Dermis microvascular lymphatic vessel endothelial cell (primary cell): ENCODE results near the gene IRX4. TPM values are rescaled to one million over a fixed set of nuclear protein-coding genes. Genes with fewer than 3 reads are reported as not detected.
"Not testable (repeated sequence)": the region's sequence is repeated elsewhere in the genome, so short reads cannot be mapped to it uniquely, and the experiment has no call there.

ENCODE experiments used
- DNase-seq, 2 donors: peaks; one replicate each; pipeline versions ENCODE4 v3.0.0 to v3.0.0-alpha.2; 2010; ENCODE audit warnings: low read depth in 2 of 2
- total RNA-seq: library from RNA; depleted of rRNA; stranded (reverse); fragments of >200 nt; gene quantifications from 2 replicates; pipeline ENCODE4 v1.2.1, GENCODE V29; 2014

Gene IRX4
- total RNA-seq, 1 donor from 2014 or later, result not detected

- no peak for DNase-seq
Observed at GRCh38 chr5:1860949-1861348, 21.8 kb downstream of the IRX4 start.

GRCh38 chr5:1860021-1860610, 22.6 kb downstream of the IRX4 start:
- DNase-seq, result no peak

DNA sequence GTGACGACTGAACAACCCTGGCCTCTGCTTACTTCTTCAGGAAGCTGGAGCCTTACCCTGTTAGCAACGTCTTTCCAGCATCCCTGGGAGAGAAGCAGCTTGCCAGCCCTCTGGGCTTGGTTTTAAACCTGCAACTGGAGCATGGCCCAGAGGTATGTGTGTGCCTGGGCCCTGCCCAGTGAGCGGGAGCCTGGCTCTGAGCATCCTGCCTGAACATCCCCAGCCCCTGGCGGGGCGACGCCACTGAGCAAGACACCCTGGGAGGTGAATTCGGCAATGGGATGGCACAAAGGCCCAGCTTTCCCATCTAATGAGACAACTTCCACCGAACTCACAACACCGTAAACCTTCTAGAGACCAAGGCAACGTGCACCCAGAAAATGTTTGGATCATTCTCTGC, 23.6 kb downstream of the IRX4 start:
- no peak for DNase-seq

GRCh38 chr5:1858436-1858835, 24.3 kb downstream of the IRX4 start:
- no peak for DNase-seq

DNA sequence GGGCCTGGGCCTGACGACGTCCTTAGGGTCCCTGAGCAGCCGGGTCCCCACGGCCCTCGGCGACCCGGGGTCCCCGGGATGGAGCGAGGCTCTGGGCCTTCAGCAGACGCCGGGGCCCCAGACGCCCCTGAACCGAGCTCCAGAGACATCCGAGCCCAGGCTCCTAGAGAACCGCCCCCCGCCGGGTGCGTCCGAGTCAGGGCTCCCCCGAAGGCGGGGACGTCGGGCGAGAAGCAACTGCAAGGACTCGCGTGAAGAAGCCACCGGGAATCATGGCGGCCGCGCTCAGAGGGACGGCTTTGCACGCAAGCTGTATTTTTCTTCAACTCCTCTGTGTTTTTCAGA, 25.5 kb downstream of the IRX4 start:
- DNase-seq, result no peak

GRCh38 chr5:1856596-1857255, 26.0 kb downstream of the IRX4 start:
- DNase-seq, result no peak

GRCh38 chr5:1855596-1855995, 27.1 kb downstream of the IRX4 start:
- no peak for DNase-seq

DNA sequence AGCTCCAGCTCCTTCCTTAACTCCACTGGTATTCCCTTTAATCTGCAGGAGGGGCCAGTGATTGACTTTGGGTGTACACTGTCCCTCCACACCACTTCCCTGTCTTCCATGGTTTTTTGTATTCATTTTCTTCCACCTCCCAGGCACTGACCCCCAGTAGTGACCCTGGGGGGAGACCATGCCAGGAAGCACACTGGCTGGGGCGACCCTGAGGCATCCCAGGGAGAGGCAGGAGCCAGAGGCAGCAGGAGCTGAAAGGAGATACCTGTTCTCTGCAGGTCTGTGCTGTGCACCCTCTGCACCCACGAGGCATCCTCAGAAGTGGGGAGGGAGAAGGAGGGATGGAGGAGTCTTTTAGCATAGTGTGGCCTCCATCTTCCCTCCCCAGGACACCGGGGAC, 27.6 kb downstream of the IRX4 start:
- no peak for DNase-seq

DNA sequence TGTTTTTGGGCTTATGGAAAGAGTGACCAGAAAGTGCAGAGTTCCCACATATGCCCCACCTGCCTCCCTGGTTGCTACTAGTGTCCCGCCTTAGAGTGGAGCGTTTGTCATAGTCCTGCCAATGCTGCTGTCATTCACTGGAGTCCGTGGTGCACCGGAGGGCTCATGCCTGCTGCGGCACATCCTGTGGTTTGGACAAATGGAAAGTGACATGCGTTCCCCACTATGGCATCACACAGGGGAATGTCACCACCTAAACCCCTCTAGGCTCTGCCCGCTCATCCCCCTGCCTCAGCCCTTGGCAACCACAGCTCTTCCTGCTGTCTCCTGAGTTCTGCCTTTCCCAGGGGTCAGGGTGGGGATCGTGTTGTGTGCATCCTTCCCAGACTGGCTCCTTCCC, 29.2 kb downstream of the IRX4 start:
- DNase-seq, result no peak

GRCh38 chr5:1852324-1852947, 30.3 kb downstream of the IRX4 start:
- DNase-seq, result no peak

GRCh38 chr5:1851290-1851934, 31.3 kb downstream of the IRX4 start:
- no peak for DNase-seq

- no peak for DNase-seq
Observed at GRCh38 chr5:1850324-1851154, 32.2 kb downstream of the IRX4 start.

GRCh38 chr5:1847611-1848010, 35.1 kb downstream of the IRX4 start:
- no peak for DNase-seq

- no peak for DNase-seq
Observed at GRCh38 chr5:1847056-1847455, 35.7 kb downstream of the IRX4 start.

- no peak for DNase-seq
Observed at GRCh38 chr5:1846583-1846982, 36.1 kb downstream of the IRX4 start.

DNA sequence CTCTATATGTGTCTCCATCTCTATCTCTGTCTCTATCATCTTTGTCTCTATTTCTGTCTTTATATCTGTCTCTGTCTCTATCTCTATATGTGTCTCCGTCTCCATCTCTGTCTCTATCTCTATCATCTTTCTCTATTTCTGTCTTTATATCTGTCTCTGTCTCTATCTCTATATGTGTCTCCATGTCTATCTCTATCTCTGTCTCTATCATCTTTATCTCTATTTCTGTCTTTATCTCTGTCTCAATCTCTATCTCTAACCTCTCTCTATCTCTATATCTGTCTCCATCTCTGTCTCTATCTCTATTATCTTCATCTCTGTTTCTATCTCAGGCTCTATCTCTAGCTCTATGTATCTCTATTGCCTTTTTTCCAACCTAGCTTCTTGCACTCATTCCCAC, 37.0 kb downstream of the IRX4 start:
- DNase-seq, result no peak

- DNase-seq, result no peak
Observed at GRCh38 chr5:1844708-1845436, 37.9 kb downstream of the IRX4 start.

- DNase-seq, result not testable (repeated sequence)
Observed at GRCh38 chr5:1843761-1844160, 39.0 kb downstream of the IRX4 start.

DNA sequence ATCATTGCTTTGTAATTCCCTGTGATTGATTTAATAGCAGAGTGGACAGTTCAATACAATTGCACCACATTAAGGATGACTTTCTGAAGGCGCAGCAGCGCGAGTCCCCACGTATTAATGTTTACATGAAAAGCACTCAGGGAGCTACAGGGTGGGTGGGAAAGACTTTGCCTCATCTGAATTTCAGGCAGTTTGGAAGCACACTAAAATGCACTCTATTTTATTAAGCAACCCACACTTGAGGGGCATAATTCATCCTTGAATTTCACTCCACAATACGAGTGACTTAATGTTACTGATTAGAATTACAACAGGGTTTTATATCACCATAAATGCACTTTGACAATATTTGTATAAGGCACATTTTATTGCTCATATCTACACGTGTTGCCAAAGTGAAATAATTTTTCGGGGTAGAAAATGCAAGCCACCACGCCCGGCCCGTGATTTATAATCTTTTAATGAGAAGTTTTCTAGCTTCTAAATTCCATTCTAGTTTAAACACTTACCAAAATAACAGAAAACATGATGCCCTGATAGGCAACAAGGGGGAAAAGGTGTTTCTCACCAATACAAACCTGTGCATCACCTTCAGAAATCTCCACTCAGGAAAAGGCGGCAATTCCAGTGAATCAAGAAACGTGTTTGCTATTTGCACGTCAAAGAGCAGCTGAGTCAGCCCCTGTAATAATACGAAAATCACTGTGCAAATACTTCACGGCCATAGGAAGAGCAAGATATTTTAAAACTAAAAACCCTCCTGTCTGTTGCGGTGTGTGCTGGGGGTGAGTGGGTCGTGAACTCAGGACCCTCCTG, 40.5 kb downstream of the IRX4 start:
- DNase-seq, result no peak
